ENCODE data around the gene TMEM63B.

TMEM63B gene

DNA sequence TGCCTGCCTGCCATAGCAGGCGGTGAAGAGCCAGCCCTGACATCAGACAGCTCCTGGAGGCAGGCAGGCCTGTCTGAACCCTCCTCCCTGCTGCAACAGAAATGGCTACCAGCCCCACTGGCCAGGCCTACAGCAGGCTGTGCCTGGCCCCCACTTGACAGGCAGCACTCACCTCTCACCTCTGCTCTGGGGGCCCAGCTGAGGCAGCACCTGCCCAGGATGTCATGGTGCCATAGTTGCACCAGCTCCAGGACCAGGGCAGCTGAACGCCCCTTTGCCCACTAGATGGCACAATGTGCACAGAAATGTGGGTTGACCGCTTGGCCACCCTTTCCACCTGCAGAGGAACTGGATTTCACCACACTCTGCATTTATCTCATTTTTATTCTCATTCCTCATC lies 30.7 kb upstream of the TMEM63B start:
- H3K4me3 ChIP-seq (ENCODE audit: low read length) = no peak overlapping the region
- TF ChIP-seq, protein P1, sequence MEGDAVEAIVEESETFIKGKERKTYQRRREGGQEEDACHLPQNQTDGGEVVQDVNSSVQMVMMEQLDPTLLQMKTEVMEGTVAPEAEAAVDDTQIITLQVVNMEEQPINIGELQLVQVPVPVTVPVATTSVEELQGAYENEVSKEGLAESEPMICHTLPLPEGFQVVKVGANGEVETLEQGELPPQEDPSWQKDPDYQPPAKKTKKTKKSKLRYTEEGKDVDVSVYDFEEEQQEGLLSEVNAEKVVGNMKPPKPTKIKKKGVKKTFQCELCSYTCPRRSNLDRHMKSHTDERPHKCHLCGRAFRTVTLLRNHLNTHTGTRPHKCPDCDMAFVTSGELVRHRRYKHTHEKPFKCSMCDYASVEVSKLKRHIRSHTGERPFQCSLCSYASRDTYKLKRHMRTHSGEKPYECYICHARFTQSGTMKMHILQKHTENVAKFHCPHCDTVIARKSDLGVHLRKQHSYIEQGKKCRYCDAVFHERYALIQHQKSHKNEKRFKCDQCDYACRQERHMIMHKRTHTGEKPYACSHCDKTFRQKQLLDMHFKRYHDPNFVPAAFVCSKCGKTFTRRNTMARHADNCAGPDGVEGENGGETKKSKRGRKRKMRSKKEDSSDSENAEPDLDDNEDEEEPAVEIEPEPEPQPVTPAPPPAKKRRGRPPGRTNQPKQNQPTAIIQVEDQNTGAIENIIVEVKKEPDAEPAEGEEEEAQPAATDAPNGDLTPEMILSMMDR (IDR thresholded peaks at IDR 0.05; ENCODE audit: insufficient read depth, low read depth, low read length, missing control alignments) = peak; percentile 80
- DNase-seq (ENCODE audit: low read depth) = peak; percentile 74

DNA sequence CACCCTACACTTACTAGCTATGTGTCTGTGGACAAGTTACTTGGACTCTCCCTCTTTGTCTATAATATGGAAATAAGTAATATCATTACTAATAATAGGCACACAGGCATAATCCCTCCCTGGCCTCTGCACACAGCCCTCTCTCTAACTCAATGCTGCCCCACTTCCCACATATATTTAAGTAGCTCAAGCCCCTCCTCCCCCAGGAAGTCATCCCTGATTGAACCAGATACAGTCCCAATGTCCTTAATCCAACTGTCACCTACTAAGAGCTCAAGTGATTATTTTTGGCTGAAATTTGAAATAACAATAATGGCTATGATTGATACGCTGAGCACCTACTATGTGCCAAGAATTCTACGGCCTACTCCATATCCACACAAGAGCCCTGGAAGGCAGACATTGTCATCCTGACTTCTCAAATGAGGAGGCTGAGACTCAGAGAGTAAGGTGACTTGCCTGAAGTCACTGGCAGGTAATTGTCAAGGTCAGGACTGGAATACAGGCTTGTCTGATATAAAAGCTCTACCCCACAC lies 29.5 kb upstream of the TMEM63B start:
- DNase-seq (ENCODE audit: low read depth) = no peak
- TF ChIP-seq, protein P1 (IDR thresholded peaks at IDR 0.05; ENCODE audit: insufficient read depth, low read depth, low read length, missing control alignments) = no peak
- H3K4me3 ChIP-seq (ENCODE audit: low read length) = no peak overlapping the region

DNA sequence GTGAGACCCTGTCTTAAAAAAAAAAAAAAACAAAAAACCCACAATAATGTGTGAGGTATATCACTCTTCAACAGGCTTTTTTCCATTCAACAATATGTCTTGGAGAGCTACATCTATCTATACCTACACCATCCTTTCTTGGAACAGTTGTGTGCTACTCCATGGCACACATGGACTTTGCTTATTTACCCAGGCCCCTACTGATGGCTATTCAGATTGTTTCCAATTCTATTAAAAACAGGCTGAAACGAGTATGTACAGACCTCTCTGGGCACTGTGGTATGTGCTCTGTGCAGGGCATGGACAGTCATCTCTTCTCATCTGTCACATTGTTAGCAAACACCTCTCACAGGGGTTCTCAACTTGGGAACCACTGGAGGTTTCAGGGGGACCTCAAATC lies 28.2 kb upstream of the TMEM63B start:
- no peak overlapping the region for H3K4me3 ChIP-seq (ENCODE audit: low read length)
- DNase-seq (ENCODE audit: low read depth) = no peak
- TF ChIP-seq, protein P1 (IDR thresholded peaks at IDR 0.05; ENCODE audit: insufficient read depth, low read depth, low read length, missing control alignments) = no peak

DNA sequence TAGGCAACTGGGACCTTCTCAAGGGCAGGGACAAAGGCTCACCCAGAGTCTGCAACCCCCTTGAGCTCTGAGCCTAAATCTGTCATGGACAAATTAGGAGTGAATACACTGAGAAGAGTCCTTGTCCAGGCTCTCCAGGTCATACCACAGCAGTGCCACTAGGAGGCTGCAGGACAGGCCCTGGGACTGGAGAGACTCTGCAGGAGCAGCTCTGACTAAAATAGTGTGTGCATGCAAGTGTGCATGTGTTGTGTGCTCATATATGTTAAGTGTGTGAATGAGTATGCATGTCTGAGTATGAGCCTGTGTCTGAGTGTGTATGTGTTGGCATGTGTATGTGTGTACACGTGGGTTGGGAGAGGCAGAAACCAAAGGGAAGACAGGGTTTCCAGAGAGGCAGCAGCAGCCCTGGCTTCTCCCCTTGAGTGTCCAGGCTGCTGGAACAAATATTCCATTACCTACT lies 27.2 kb upstream of the TMEM63B start:
- peak; percentile 60 for DNase-seq (ENCODE audit: low read depth)
- no peak overlapping the region for H3K4me3 ChIP-seq (ENCODE audit: low read length)
- TF ChIP-seq, protein P1 (IDR thresholded peaks at IDR 0.05; ENCODE audit: insufficient read depth, low read depth, low read length, missing control alignments) = peak; percentile 75

DNA sequence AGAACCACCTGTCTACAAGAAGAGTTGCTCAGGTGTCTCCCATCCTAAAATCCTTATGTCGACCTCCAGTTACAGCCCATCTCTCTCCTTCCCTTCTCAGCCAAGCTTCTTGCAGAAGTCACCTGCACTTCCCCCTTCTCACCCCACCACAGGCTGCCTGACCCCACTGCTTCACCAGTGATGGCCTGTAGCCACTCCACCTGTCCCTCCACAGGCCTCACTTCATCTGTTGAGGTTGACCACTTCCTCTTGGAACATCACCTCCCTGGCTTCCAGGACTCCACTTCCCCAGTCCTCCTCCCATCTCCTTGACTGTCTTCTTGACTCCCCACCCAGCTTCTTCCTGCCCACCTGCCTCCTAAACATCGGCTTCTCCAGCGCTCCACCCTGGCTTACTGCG lies 25.5 kb upstream of the TMEM63B start:
- TF ChIP-seq, protein P1 (IDR thresholded peaks at IDR 0.05; ENCODE audit: insufficient read depth, low read depth, low read length, missing control alignments) = no peak
- DNase-seq (ENCODE audit: low read depth) = no peak
- no peak overlapping the region for H3K4me3 ChIP-seq (ENCODE audit: low read length)

DNA sequence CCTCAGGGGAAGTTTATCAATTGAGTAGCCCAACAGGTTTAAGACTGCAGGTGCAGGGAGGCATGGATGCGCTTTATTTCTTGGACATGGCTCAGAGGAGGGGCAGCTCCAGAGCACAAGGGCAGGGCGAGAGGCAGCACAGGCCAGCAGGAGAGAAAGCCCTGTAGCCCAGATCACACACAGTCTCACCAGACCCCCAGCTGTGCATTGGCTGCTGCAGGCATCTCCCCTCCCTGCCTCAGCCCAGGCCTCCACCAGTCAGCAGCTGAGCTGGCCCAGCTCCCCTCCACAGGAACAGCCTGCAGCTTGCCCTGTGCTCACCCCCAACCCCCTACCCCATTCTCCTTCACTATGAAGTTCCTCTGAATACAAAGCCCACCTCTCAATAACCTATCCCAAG lies 24.8 kb upstream of the TMEM63B start:
- H3K4me3 ChIP-seq (ENCODE audit: low read length) = no peak overlapping the region
- DNase-seq (ENCODE audit: low read depth) = no peak
- TF ChIP-seq, protein P1 (IDR thresholded peaks at IDR 0.05; ENCODE audit: insufficient read depth, low read depth, low read length, missing control alignments) = no peak

DNA sequence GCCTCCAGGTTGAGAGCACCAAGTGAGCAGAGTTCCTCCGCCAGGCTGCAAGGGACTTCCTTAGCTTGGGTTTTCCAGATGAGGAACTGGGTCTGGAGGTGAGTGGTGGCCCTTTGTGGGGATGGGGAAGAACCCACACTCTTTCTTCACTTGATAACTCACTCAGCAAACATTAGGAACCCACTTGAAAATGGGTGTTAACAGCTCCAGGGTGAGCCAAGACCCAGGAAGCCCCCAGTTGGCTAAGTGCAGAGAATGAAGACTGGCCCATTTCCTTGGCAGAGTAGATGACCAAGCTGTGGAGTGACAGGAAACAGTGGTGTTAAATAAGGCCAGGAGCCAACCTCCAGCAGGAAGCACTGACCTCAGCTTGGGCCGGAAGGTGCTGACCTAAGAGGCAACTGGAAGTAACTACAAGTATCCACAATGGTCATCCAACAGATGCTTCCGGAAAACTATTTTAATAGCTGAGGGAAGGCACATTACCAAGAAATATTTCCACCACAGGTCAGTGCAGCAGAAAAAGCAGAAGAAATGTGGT lies 22.8 kb upstream of the TMEM63B start:
- TF ChIP-seq, protein P1 (IDR thresholded peaks at IDR 0.05; ENCODE audit: insufficient read depth, low read depth, low read length, missing control alignments) = no peak
- H3K4me3 ChIP-seq (ENCODE audit: low read length) = no peak overlapping the region
- DNase-seq (ENCODE audit: low read depth) = no peak

Data from epithelial cell of esophagus (primary cell).